HUES6 (cell line): ENCODE data around the gene TM2D1.

Experiments used
- H3K27ac ChIP-seq: 2 replicates; pipeline ENCODE4 v1.7.0; 2013; ENCODE audit warnings: low read depth, mild to moderate bottlenecking, low read length, inconsistent platforms
- H3K27me3 ChIP-seq: 2 replicates; pipeline ENCODE4 v1.6.1; 2013; ENCODE audit warnings: low read length; ENCODE audit not compliant: control insufficient read depth, insufficient read depth
- H3K36me3 ChIP-seq: 2 replicates; pipeline ENCODE4 v1.6.1; 2013; ENCODE audit warnings: low read length; ENCODE audit not compliant: control insufficient read depth, insufficient read depth
- H3K4me1 ChIP-seq: 2 replicates; pipeline ENCODE4 v1.6.1; 2013; ENCODE audit warnings: low read length; ENCODE audit not compliant: control insufficient read depth, insufficient read depth
- H3K4me3 ChIP-seq: 2 replicates; pipeline ENCODE4 v1.5.1; 2013; ENCODE audit warnings: low read depth, low read length
- H3K9ac ChIP-seq: one replicate; pipeline ENCODE4 v1.6.1; 2013; ENCODE audit warnings: mild to moderate bottlenecking, low read length
- H3K9me3 ChIP-seq: 2 replicates; pipeline ENCODE4 v1.6.1; 2013; ENCODE audit warnings: low read depth, low read length; ENCODE audit not compliant: control insufficient read depth, insufficient read depth

TM2D1 gene

DNA sequence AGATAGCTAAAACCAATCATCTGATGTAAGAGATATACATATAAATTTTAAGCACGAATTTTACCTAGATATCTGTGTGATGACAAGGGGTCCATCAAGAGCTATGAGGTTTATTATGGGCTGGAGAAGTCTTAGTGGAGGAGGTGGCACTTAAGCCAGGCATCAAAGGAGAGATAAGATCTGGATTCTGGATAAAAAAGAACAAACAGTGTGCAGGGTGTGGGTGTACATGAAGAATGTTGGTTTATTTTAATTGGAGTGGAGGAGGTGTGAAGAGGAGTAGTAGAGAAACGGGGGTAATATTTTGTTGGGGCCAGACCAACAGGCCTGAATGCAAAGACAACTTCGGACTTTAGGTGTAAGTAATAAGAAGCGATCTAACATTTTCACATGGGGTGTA, 80.6 kb downstream of the TM2D1 start:
- no peak overlapping the region for H3K9ac ChIP-seq
- no peak overlapping the region for H3K27ac ChIP-seq
- H3K36me3 ChIP-seq = no peaks in the 10 kb centered on the region
- H3K4me3 ChIP-seq = no peak overlapping the region
- H3K9me3 ChIP-seq = no peaks in the 10 kb centered on the region
- H3K4me1 ChIP-seq = peaks cover 6% of the 10 kb centered on the region
- no peaks in the 10 kb centered on the region; the same call in 1 of the 2 replicates for H3K27me3 ChIP-seq

DNA sequence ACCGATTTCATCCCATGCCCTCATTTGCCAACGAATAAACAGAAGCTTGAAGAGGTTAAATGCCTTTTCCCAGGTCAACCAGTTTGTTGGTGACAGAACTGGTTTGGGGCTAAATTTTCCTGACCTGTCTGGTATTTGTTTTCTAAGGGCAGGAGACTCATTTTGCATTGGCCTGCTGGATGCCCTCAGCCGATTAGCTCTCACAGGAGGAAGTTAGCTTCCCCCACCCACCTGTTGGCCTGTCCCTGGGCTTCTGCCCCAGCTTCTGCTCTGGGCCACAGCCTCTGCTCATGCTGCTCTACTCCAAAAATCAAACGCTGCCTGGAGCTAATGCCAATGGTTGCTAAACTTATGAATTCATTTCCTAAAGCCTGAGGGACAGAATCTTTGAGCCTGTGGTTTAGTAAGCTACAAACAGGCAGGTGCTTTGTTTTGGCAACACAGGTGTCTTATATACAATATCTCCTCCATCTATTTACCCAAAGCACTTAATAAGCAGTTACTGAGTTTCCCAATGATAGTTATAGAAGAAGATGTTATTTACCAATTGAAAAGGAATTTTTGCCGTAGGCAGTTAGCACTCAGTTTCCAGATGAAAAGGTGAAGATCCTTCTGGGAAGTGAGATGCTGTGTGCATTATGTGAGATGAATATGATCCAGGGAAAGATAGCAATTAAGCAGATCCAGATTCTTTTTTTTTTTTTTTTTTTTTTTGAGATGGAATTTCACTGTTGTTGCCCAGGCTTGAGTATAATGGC, 82.3 kb downstream of the TM2D1 start:
- H3K4me1 ChIP-seq = peaks cover 6% of the 10 kb centered on the region
- H3K4me3 ChIP-seq = no peak overlapping the region
- H3K9me3 ChIP-seq = no peaks in the 10 kb centered on the region
- H3K27me3 ChIP-seq = no peaks in the 10 kb centered on the region; the same call in 1 of the 2 replicates
- H3K36me3 ChIP-seq = no peaks in the 10 kb centered on the region
- no peak overlapping the region for H3K27ac ChIP-seq
- H3K9ac ChIP-seq = no peak overlapping the region

DNA sequence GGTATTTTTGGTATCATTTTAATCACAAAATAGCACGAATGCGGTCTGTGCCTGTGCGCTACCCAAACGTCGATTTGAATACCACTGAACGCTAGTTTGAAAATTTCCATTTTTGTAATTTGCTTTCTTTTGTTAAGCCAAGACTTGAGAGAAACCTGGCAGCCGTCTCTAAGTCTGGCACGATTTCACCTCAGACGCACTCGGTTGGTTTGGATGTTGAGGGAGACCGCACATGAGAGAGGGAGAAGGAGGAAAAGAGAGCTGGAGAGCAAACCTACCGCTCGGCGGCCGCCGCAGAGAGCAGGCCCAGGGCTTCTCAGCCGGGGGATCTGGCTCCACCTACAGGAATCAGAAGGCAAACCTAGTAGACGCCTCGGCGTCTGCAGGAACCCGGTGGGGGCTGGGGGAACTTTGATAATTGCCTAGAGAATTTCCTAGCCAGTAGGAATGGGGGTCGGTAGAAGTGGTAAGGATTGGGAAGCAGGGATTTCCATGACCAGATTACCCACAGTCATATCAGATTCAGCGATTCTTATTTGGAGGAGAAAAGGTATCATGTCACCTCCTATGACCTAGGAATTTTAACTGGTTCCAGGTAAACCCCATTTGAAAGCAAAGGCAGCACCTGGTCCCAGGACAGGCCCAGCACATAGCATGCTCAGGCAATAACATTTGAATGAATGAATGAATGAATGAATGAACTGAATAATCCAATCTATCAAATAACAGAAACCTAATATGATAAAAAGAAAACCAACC, 83.2 kb downstream of the TM2D1 start:
- Histone ChIP-seq H3K9ac (no peak overlapping the region), H3K9me3 (no peaks in the 10 kb centered on the region), H3K27ac (no peak overlapping the region)

DNA sequence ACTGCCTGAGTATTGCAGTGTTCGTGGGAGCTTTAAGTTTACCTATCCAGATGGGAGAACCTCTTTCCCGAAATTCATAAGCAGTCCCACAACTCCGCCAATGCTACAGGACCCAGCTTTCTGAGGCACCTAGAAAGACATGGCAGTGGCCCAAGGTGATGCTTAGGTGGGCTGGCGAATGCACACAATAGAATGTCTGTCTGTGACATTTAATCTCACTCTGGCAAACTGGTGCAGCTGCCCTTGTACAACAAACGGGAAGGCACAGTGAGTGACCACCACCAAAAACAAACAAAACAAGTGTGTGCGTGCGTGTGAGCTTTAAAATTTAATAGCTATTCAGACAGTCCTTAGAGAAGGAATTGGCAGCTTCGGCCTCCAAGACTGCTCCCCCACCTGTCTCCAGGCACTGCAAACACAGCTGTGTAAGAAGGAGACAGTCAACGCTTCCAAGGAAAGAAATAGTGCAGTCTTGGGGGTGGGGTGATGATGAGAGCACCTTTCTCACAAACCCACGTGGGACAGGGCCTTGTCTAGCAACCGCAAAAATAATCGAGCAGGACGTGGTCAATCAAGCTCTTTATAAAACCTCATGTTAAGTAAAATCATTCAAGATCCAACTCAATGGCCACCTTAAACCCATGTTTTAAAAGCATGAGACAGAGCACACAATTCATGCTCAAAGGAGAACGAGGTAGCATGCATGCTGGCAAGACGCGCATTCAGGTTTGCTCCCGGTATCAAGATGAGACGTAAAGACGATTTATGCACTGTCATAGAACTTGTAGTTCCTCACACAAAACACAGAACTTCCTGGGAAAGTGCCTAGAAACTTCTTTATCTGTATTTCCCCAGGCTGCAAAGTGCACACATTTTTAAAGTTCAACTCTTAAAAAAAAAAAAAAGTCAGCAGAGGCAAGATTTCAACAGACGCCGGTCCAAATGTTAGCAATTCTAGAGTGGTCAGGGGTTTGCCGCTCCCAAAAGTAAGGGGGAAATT, 84.1 kb downstream of the TM2D1 start:
- Histone ChIP-seq H3K4me1 (peaks cover 13% of the 10 kb centered on the region), H3K27ac (no peak overlapping the region), H3K9ac (no peak overlapping the region), H3K27me3 (no peaks in the 10 kb centered on the region; the same call in 1 of the 2 replicates), H3K36me3 (no peaks in the 10 kb centered on the region), H3K4me3 (no peak overlapping the region), H3K9me3 (no peaks in the 10 kb centered on the region)

More for the DNA sequence above, 83.2 kb downstream of the TM2D1 start:
- Histone ChIP-seq H3K4me3 (no peak overlapping the region), H3K4me1 (peaks cover 9% of the 10 kb centered on the region), H3K27me3 (no peaks in the 10 kb centered on the region; the same call in 1 of the 2 replicates), H3K36me3 (no peaks in the 10 kb centered on the region)

DNA sequence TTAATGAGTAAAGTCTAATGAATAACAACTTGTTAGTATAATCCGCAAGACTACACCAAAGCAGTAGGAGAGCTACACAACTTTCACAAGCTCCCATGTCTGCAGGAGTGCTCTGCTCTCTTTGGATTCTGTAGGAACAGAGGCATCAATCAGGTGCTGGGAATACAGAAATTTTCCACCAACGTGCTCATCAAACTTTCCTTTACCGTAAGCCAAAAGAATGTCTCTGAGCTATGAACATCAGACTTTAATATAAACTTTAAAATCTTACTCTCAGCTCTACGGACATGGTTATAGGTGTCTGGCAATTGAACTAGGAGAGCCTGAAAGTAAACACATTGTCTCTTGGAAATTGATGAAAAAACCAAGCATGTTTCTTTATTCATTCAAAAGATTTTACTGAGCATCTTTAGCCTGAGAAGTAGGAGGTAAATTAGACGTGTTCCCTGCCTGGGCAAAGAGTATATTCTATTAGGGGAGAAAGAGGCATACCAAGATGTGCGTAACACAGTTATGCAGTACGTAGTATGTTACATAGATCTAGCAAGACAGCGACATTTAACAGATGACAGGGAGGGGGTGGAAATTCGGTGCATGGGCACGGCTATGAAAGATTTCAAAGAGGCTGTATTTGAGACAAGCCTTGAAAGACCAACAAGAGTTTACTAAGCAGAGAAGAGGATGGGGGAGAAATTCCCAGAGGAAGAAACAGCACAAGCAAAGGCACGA, 85.2 kb downstream of the TM2D1 start:
- no peaks in the 10 kb centered on the region for H3K36me3 ChIP-seq

GRCh38 chr1:61638911-61639605, 85.9 kb downstream of the TM2D1 start:
- no peaks in the 10 kb centered on the region for H3K36me3 ChIP-seq
- no peaks in the 10 kb centered on the region; the same call in 1 of the 2 replicates for H3K27me3 ChIP-seq
- peaks cover 13% of the 10 kb centered on the region for H3K4me1 ChIP-seq
- no peaks in the 10 kb centered on the region for H3K9me3 ChIP-seq
- no peak overlapping the region for H3K27ac ChIP-seq
- no peak overlapping the region for H3K9ac ChIP-seq
- H3K4me3 ChIP-seq = no peak overlapping the region

More for the DNA sequence above, 85.2 kb downstream of the TM2D1 start:
- Histone ChIP-seq H3K27ac (no peak overlapping the region), H3K9ac (no peak overlapping the region), H3K4me3 (no peak overlapping the region), H3K9me3 (no peaks in the 10 kb centered on the region), H3K27me3 (no peaks in the 10 kb centered on the region; the same call in 1 of the 2 replicates), H3K4me1 (peaks cover 13% of the 10 kb centered on the region)

DNA sequence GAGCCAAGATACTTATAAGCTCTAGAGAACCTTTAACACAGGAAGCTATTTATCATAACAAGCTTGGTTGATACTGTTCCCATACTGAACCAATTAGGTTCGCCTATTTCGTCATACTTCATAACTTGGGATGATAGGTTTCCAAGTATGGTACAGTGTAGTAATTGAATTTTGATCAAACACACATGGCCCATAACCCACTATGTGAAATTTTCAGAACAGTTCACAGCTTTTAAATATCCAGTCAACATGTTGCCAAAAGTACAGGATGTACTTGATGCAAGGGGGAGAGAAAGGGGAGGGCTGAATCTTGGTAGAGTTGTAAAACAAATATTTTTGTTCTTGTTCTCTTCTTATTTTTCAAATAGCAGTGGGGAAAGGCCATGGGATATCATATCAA, 86.6 kb downstream of the TM2D1 start:
- Histone ChIP-seq H3K4me1 (peaks cover 13% of the 10 kb centered on the region), H3K9me3 (no peaks in the 10 kb centered on the region), H3K27ac (no peak overlapping the region), H3K27me3 (no peaks in the 10 kb centered on the region; the same call in 1 of the 2 replicates), H3K36me3 (no peaks in the 10 kb centered on the region), H3K9ac (no peak overlapping the region), H3K4me3 (no peak overlapping the region)

DNA sequence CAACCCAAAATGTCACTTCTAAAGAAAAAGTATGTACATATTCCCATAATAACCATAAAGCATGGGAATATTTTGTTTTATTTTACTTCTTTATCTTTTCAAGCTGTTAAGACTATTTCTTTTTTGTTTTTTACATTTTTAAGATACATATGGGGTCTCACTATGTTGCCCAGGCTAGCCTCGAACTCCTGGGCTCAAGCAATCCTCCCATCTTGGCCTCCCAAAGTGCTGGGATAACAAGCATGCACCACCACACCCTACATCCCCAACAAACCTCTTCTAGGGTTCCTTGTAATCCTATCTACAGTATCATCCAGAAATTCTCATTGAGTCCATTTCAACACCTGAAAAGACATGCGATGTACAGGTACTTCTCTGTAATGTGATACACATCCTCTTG, 87.5 kb downstream of the TM2D1 start:
- Histone ChIP-seq H3K27me3 (no peaks in the 10 kb centered on the region; the same call in 1 of the 2 replicates), H3K9ac (no peak overlapping the region), H3K27ac (no peak overlapping the region), H3K4me1 (peaks cover 13% of the 10 kb centered on the region), H3K4me3 (no peak overlapping the region), H3K9me3 (no peaks in the 10 kb centered on the region), H3K36me3 (no peaks in the 10 kb centered on the region)

DNA sequence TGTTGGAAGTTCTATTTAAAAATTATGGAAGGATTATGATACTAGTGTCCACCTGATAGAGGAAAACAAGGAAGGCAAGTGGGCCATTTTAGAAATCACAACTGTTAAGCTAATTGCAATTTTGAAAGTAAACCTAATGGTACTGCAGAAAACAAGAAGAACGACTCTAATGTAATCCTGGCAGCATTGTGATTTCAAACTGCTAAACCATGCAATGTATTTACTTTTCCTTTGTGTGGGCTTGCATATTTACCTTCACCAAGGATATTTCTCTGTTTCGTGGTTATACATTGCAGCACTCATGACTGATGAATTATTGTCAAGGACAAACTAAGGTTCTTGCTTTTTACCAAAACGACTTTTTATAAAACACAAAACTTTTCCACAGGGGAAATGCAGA, 88.1 kb downstream of the TM2D1 start:
- Histone ChIP-seq H3K27ac (no peak overlapping the region; the same call in 1 of the 2 replicates), H3K9me3 (no peaks in the 10 kb centered on the region), H3K36me3 (no peaks in the 10 kb centered on the region), H3K4me1 (peaks cover 11% of the 10 kb centered on the region), H3K9ac (no peak overlapping the region), H3K4me3 (no peak overlapping the region), H3K27me3 (no peaks in the 10 kb centered on the region; the same call in 1 of the 2 replicates)
